Measurements from ENCODE around the gene OPTN. TPM values are rescaled to one million over a fixed set of nuclear protein-coding genes. Genes with fewer than 3 reads are reported as not detected.

OPTN gene
- total and polyA plus RNA-seq, 7 donors, result 53.5 to 127 (median 63.7) TPM

GRCh38 chr10:13121500-13121854 lies 21.5 kb downstream of the OPTN start:
- intact Hi-C loops (cut with DNase I), result no loop called here
- Histone ChIP-seq H3K27me3 (no peaks in the 10 kb centered on the region), H3K4me1 (no peaks in the 10 kb centered on the region), H3K27ac (peak overlapping the region in 1 of 4 donors; percentile 20), H3K9me3 (no peaks in the 10 kb centered on the region), H3K4me3 (no peak overlapping the region), H3K36me3 (peaks cover 27 to 97% (median 37%) of the 10 kb centered on the region in 4 donors)
- TF ChIP-seq POLR2AphosphoS5 (IDR thresholded peaks at IDR 0.05), result no peak
- no peak for TF ChIP-seq POLR2A (IDR thresholded peaks at IDR 0.05)
- TF ChIP-seq CTCF (IDR thresholded peaks at IDR 0.05), result no peak
- no peak for TF ChIP-seq EP300 (IDR thresholded peaks at IDR 0.05)
- WGBS, 2 donors, result 93% methylated on average over 1 of the region's 1 CpG
- DNase-seq, result no peak

GRCh38 chr10:13136651-13137050 lies 36.7 kb downstream of the OPTN start:
- TF ChIP-seq CTCF (IDR thresholded peaks at IDR 0.05), result no peak
- no peak for TF ChIP-seq POLR2AphosphoS5 (IDR thresholded peaks at IDR 0.05)
- no peak for TF ChIP-seq POLR2A (IDR thresholded peaks at IDR 0.05)
- TF ChIP-seq EP300 (IDR thresholded peaks at IDR 0.05), result no peak
- Histone ChIP-seq H3K27ac (no peak overlapping the region), H3K4me1 (no peaks in the 10 kb centered on the region), H3K27me3 (no peaks in the 10 kb centered on the region), H3K36me3 (peaks cover 40 to 98% (median 67%) of the 10 kb centered on the region in 4 donors), H3K9me3 (no peaks in the 10 kb centered on the region), H3K4me3 (no peak overlapping the region)
- 97% methylated on average over 8 of the region's 8 CpGs for WGBS, 2 donors
- no peak for DNase-seq
- intact Hi-C loops (cut with DNase I), result no loop called here

- 88 to 94% methylated on average over 7 of the region's 7 CpGs for WGBS, 2 donors
- intact Hi-C loops (cut with DNase I), result no loop called here
- H3K27me3 ChIP-seq, result no peaks in the 10 kb centered on the region
- no peak for DNase-seq
- no peak overlapping the region for H3K27ac ChIP-seq
- H3K4me3 ChIP-seq, result no peak overlapping the region
- no peaks in the 10 kb centered on the region for H3K4me1 ChIP-seq
- no peak for TF ChIP-seq EP300 (IDR thresholded peaks at IDR 0.05)
- TF ChIP-seq POLR2A (IDR thresholded peaks at IDR 0.05), result no peak
- TF ChIP-seq POLR2AphosphoS5 (IDR thresholded peaks at IDR 0.05), result no peak
- TF ChIP-seq CTCF (IDR thresholded peaks at IDR 0.05), result no peak
- peaks cover 23 to 90% (median 50%) of the 10 kb centered on the region in 4 donors for H3K36me3 ChIP-seq
- no peaks in the 10 kb centered on the region for H3K9me3 ChIP-seq
These were observed 39.2 kb downstream of the OPTN start for GRCh38 chr10:13139150-13139549.

DNA sequence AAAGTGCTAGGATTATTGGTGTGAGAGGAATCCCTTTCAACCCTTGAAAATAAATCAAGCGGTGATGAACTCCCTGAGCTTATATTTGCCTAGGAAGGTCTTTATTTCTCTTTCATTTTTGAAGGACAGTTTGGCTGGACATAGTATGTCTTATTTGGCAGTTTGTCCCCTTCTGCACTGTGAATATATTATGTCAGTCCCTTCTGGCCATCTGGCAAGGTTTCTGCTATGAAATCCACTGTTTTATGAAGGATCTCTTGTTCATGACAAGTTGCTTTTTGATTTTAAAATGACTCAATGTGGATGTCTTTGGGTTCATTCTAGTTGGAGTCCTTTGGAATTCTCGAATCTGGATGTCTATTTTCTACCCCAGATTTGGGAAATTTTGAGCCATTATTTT lies 39.7 kb downstream of the OPTN start:
- H3K36me3 ChIP-seq, result peaks cover 23 to 89% (median 45%) of the 10 kb centered on the region in 4 donors
- intact Hi-C loops (cut with DNase I), result no loop called here
- 87 to 96% methylated on average over 2 of the region's 2 CpGs for whole genome bisulfite sequencing, 2 donors

More for the DNA sequence above, 39.7 kb downstream of the OPTN start:
- no peak for DNase-seq
- no peak for TF ChIP-seq EP300 (IDR thresholded peaks at IDR 0.05)
- no peak for TF ChIP-seq POLR2AphosphoS5 (IDR thresholded peaks at IDR 0.05)
- TF ChIP-seq POLR2A (IDR thresholded peaks at IDR 0.05), result no peak
- no peak for TF ChIP-seq CTCF (IDR thresholded peaks at IDR 0.05)
- no peak overlapping the region for H3K4me3 ChIP-seq
- no peaks in the 10 kb centered on the region for H3K4me1 ChIP-seq
- no peaks in the 10 kb centered on the region for H3K9me3 ChIP-seq
- H3K27ac ChIP-seq, result no peak overlapping the region
- H3K27me3 ChIP-seq, result no peaks in the 10 kb centered on the region
